HG03064 (cell line): ENCODE measurements around the gene KLHL18.

Experiments used
- ATAC-seq: cut with Tn5 transposase; IDR thresholded peaks from one replicate; pipeline ENCODE4 v1.9.1; 2021; ENCODE audit warnings: low read depth; ENCODE audit not compliant: unreplicated experiment

The KLHL18 gene

DNA sequence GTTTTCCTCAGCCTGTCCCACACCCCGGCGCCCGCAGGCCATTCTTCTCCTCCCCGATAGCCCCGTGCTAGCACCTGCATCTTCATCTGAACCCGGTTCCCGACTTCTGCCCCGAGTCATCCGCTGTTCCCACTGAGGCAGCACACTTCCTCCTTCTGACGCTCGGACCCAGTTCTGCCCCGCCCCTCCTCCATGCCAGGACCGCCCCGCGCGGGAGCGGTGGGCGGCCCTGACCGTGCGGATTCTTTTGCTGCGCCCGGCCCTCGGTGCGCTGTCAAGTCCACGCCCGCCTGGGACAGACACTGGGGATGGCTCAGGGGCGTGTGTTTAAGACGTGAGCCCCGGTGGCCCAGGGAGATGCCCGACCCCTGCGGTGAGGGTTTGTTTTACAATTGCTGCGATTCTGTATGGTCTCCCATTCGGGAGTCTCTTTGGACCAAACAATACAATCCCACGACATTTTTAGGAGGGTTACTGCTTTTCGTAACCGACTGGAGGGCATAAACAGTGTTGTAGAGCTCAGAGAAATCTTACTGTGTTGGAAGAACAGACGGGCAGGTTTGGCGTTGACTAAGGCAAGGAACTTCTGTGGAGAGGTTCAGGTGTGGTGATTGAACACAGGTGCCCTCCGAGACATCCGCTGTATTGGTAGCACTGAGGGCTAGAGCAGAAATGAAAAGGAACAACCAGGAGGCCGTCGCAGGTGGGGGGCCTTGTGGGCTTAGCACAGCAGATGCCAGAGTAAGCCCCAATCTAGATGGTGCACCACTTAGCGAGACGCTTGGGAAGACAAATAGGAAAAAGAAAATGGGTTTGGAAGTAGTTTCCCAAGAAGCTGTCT, 98.8 kb downstream of the KLHL18 start:
- peak; percentile 41 for ATAC-seq

DNA sequence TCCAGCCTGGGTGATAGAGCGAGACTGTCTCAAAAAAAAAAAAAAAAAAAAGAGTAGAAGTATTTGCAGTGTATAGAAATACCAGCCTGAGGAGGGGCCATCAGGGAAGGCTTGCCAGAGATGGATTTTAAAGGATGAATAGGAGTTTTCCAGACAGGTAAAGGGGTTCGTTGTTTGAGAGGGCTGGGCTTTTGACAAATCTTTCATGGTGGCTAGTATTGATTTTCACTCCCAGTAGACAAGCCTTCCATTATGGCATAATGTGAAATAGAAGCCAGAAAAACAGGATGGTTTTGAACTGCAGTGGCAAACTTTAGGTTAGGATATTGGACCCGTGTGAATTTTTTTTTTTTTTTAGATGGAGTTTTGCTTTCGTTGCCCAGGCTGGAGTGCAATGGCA, 101.7 kb downstream of the KLHL18 start:
- no peak for ATAC-seq

DNA sequence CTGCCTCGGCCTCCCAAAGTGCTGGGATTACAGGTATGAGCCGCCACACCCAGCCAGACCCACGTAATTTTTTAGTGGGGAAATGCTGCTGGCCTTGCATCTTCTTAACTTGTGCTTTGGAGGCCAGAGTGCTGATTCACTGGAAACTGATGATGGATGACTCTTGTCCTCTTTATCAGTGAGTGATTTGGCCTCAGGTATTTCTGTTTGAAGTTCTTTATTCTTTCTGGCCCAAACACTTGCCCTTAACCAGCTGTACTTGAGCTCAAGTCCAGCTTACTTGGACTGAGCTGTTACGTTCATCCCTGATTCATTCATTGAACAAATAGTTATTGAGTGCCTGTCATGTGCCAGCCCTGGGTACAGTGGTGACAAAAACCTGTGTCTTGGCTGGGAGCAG, 102.3 kb downstream of the KLHL18 start:
- ATAC-seq, result no peak

DNA sequence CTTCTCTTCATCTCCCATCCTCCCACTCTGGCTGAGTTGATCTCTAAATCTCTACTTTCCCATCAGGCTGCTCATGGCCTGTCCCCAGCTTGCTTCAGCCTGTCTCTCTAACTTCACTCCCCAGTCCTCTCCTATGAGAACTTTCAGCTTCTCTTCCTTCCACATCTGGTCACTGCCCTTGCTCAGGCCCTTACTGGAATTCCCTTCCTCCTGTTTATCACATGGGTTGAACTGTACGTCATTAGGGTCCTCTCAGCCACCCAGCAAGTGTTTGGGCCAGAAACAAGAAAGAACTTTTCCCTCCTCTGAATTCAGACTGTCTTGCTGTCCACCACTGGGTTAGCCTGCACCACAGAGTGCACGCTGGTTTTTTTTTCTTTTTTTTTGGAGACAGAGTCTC, 103.1 kb downstream of the KLHL18 start:
- ATAC-seq, result no peak

DNA sequence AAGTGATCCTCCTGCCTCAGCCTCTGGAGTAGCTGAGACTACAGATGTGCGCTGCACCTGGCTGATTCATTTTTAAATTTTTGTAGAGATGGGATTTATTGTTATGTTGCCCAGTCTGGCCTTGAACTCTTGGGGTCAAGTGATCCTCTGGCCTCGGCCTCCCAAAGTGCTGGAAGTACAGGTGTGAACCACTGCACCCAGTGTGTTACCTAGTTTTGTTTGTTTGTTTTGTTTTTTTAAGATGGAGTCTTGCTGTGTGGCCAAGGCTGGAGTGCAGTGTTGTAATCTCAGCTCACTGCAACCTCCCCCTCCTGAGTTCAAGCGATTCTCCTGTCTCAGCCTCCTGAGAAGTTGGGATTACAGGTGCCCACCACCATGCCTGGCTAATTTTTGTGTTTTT, 110.2 kb downstream of the KLHL18 start:
- ATAC-seq, result no peak

DNA sequence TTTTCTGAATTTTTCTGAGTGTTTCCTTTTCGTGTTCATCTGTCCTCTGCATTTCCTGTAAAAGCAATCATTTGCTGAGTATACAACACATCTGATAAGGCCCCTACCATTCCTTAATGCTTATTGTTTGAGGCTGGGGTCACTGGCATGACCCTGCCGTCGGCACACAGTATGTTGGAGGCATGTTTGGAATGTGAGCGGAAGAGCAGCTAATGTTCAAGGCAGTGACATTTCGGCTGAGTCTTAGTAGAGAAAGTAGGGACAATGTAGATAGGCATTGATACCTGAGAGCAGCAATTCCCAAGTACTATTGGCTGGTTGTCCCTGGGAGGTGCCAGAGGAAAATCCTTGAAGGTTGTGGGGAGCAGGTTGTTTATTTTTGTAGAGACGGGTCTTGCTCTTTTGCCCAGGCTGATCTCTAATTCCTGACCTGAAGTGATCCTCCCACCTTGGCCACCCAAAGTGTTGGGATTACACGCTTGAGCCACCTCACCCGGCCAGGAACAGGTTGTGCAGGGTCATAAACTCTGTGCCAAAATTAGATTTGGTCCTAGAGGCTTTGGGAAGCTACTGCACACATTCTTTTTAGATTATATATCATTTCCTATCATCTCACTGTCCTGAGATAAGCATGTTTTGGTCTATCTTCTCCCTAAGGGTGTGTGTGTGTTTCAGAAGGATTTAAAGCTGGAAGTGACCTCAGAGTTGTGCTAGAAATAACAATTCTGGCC, 111.6 kb downstream of the KLHL18 start:
- ATAC-seq, result no peak

DNA sequence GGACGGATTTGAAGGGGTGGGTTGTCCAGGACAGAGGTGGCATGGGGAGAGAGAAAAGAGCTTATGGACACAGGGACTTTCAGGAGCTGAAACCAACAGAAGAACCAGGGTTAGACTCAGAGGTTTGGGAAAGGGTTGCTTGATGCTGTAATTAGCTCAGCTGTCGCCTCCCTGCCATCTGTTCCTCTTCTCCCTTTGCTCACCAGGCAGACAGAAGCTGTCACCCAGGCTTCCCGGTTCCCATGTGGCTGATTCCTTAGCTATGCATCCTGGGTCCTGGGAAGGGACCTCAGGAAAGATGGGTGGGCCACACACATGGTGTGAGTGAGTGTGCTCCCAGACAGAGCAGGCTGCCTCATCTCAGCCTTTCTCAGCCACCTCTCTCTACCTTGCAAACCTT, 112.1 kb downstream of the KLHL18 start:
- ATAC-seq, result no peak
